Loucy (cell line): ENCODE results near the gene ASCC2.

Experiments
- H2AFZ ChIP-seq: fragments of 200-600 bp; sonication (generic); 2 replicates; pipeline ENCODE4 v1.6.0; 2016; ENCODE audit warnings: antibody characterized with exemption, mild to moderate bottlenecking, low read length, moderate library complexity
- H3F3A ChIP-seq: fragments of 200-600 bp; 2 replicates; pipeline ENCODE4 v1.6.0; 2016; ENCODE audit warnings: antibody characterized with exemption, low read depth, mild to moderate bottlenecking
- H3K27me3 ChIP-seq: fragments of 200-600 bp; sonication (generic); 2 replicates; pipeline ENCODE4 v1.6.1; 2014; ENCODE audit warnings: low read length, mild to moderate bottlenecking; ENCODE audit not compliant: insufficient read depth, poor library complexity, severe bottlenecking
- H3K36me3 ChIP-seq: fragments of 200-600 bp; sonication (generic); 2 replicates; pipeline ENCODE4 v1.6.1; 2016; ENCODE audit warnings: low read length; ENCODE audit not compliant: insufficient read depth
- H3K4me1 ChIP-seq: fragments of 200-600 bp; sonication (generic); 2 replicates; pipeline ENCODE4 v1.5.1; 2014; ENCODE audit warnings: low read length, mild to moderate bottlenecking; ENCODE audit not compliant: insufficient read depth, poor library complexity, severe bottlenecking
- H3K4me2 ChIP-seq: fragments of 200-600 bp; sonication (generic); 2 replicates; pipeline ENCODE4 v1.6.0; 2014; ENCODE audit warnings: antibody characterized with exemption, low read length, low read depth, mild to moderate bottlenecking; ENCODE audit not compliant: poor library complexity, severe bottlenecking
- H3K4me3 ChIP-seq: fragments of 200-600 bp; sonication (generic); 2 replicates; pipeline ENCODE4 v1.5.1; 2014; ENCODE audit warnings: low read length, mild to moderate bottlenecking, mixed read lengths; ENCODE audit not compliant: poor library complexity, severe bottlenecking
- H3K79me2 ChIP-seq: fragments of 200-600 bp; sonication (generic); 2 replicates; pipeline ENCODE4 v1.6.1; 2014; ENCODE audit warnings: low read length; ENCODE audit not compliant: insufficient read depth
- H3K9ac ChIP-seq: fragments of 200-600 bp; sonication (generic); 2 replicates; pipeline ENCODE4 v1.6.0; 2014; ENCODE audit warnings: mild to moderate bottlenecking, low read depth, low read length, moderate library complexity; ENCODE audit not compliant: poor library complexity, severe bottlenecking
- H3K9me2 ChIP-seq: fragments of 200-600 bp; sonication (generic); replicated peaks from 2 replicates; pipeline ENCODE4 v1.6.1; 2016; ENCODE audit warnings: low read depth, low read length, mixed read lengths
- H3K9me3 ChIP-seq: fragments of 200-600 bp; sonication (generic); 2 replicates; pipeline ENCODE4 v1.6.1; 2014; ENCODE audit warnings: mild to moderate bottlenecking, antibody characterized with exemption, low read length, low read depth; ENCODE audit not compliant: insufficient read depth
- H4K20me1 ChIP-seq: fragments of 200-600 bp; sonication (generic); 2 replicates; pipeline ENCODE4 v1.6.0; 2014; ENCODE audit warnings: antibody characterized with exemption, low read length, mild to moderate bottlenecking; ENCODE audit not compliant: insufficient read depth, poor library complexity, severe bottlenecking
- EZH2phosphoT487 ChIP-seq: fragments of 200-600 bp; IDR thresholded peaks from 2 replicates; pipeline ENCODE4 v1.6.1; 2018; ENCODE audit warnings: antibody characterized with exemption, mild to moderate bottlenecking, moderate library complexity, borderline replicate concordance
- TF ChIP-seq, protein P1 (sequence below): fragments of 200-600 bp; sonication (generic); conservative IDR thresholded peaks from 2 replicates; pipeline ENCODE4 v1.5.1; 2014; ENCODE audit warnings: mild to moderate bottlenecking, antibody characterized with exemption, low read length

Gene ASCC2

DNA sequence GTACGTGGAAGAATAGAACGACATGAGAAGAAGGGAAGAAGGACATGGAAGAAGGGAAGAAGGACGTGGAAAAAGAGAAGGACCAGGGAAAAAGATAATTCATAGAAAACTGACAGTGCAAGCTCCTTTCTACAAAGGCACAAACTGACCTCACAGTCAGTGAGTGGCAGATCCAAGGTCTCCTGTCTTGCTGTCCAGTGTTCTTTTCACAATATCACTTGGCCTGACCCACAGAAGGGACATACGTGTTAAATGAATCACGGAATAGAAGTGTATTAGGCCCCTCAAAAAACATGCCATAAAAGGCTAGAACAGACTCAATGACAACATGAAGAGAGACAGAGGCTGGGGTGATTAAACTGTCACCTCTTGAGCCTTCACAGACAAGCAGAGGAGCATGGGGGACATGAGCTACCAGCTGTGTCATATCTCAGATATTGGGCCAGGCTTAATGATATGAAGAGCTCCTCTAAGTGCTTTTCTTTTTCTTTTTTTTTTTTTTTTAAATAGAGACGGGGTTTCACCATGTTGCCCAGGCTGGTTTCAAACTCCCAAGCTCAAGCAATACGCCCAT lies 4.6 kb downstream of the ASCC2 start:
- Histone ChIP-seq H4K20me1 (peaks cover 10% of the 10 kb centered on the region), H3K4me1 (peaks cover 19% of the 10 kb centered on the region), H3K9me3 (no peaks in the 10 kb centered on the region), H3K79me2 (peaks cover 29% of the 10 kb centered on the region), H3K4me2 (no peak overlapping the region), H3K27me3 (no peaks in the 10 kb centered on the region), H3F3A (no peaks in the 10 kb centered on the region), H3K36me3 (peaks cover 5% of the 10 kb centered on the region; the same call in 1 of the 2 replicates), H3K9me2 (no peaks in the 10 kb centered on the region), H3K4me3 (no peak overlapping the region), H2AFZ (no peak overlapping the region), H3K9ac (no peak overlapping the region)
- TF ChIP-seq, protein P1, sequence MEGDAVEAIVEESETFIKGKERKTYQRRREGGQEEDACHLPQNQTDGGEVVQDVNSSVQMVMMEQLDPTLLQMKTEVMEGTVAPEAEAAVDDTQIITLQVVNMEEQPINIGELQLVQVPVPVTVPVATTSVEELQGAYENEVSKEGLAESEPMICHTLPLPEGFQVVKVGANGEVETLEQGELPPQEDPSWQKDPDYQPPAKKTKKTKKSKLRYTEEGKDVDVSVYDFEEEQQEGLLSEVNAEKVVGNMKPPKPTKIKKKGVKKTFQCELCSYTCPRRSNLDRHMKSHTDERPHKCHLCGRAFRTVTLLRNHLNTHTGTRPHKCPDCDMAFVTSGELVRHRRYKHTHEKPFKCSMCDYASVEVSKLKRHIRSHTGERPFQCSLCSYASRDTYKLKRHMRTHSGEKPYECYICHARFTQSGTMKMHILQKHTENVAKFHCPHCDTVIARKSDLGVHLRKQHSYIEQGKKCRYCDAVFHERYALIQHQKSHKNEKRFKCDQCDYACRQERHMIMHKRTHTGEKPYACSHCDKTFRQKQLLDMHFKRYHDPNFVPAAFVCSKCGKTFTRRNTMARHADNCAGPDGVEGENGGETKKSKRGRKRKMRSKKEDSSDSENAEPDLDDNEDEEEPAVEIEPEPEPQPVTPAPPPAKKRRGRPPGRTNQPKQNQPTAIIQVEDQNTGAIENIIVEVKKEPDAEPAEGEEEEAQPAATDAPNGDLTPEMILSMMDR: no peak
- no peak for TF ChIP-seq EZH2phosphoT487

DNA sequence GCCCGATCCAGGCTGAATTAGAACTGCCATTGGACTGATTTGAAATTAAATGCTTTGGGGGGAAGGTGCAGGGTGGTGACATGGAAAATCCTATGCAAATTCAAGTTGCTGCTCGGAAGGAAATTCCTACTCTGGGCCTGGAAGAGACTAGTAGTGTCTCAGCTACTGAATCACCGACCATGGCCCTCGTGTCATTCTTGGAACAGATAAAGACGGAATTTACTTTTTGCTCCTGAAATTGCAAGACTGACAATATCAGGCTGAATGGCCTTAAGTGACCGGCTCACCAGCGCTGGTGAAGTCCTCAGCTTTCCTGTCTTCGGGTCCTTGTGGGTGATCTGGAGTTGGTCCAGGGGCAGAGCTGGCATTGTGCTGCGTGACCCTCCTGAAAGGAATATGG lies 6.1 kb downstream of the ASCC2 start:
- Histone ChIP-seq H4K20me1 (peaks cover under 1% of the 10 kb centered on the region), H3K79me2 (peaks cover 19% of the 10 kb centered on the region), H3K9ac (no peak overlapping the region), H3F3A (no peaks in the 10 kb centered on the region), H3K4me3 (no peak overlapping the region), H3K4me2 (no peak overlapping the region), H3K9me3 (no peaks in the 10 kb centered on the region), H3K4me1 (peaks cover 12% of the 10 kb centered on the region), H3K27me3 (no peaks in the 10 kb centered on the region), H3K36me3 (peaks cover 8% of the 10 kb centered on the region; the same call in 1 of the 2 replicates), H2AFZ (no peak overlapping the region), H3K9me2 (no peaks in the 10 kb centered on the region)
- TF ChIP-seq, protein P1: no peak
- no peak for TF ChIP-seq EZH2phosphoT487

DNA sequence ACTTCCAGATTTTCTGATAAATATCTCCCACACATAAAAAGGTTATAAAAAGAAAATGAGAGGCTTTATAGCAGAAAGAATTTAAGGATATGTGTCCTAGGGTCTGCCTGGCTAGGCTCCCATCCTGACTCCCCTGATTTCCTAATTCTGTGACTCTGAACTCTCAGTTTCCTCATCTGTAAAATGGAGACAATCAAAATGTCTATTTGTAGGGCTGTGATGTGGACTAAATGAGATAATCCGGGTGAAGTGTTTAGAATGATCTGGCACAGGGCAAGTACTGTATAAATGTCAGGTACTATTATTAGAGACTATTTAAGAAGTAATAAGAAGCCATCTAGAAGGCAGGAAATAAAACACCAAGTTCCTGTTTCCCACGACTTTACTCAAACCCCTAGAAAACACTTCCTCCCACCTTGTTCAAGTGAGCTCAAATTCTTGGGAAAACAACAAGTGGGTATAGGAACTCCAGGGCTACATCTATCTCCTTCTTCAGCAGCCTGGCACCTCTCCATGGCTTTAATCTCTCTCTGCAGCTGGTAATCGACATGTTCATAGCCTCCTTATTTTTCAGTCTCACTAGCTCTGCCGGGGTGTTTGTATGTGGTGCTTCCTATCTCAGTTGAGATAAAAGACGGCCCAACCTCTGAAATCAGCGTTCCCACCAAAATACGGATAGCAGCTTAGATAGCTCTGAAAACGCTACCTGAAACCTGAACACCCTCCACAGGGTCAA lies 6.7 kb downstream of the ASCC2 start:
- H3K4me3 ChIP-seq: no peak overlapping the region
- no peaks in the 10 kb centered on the region for H4K20me1 ChIP-seq
- H3K9me2 ChIP-seq: no peaks in the 10 kb centered on the region
- H3K9me3 ChIP-seq: no peaks in the 10 kb centered on the region
- no peak overlapping the region for H2AFZ ChIP-seq
- no peaks in the 10 kb centered on the region for H3F3A ChIP-seq
- H3K4me1 ChIP-seq: peaks cover 9% of the 10 kb centered on the region
- no peaks in the 10 kb centered on the region for H3K27me3 ChIP-seq
- no peak overlapping the region for H3K9ac ChIP-seq
- H3K36me3 ChIP-seq: peaks cover 8% of the 10 kb centered on the region; the same call in 1 of the 2 replicates
- TF ChIP-seq, protein P1: no peak
- no peak for TF ChIP-seq EZH2phosphoT487
- peaks cover 13% of the 10 kb centered on the region; the same call in 1 of the 2 replicates for H3K79me2 ChIP-seq
- H3K4me2 ChIP-seq: no peak overlapping the region
